ENCODE data around the gene NIM1K. TPM values are rescaled to one million over a fixed set of nuclear protein-coding genes. Genes with fewer than 3 reads are reported as not detected.

NIM1K gene
- total and polyA plus RNA-seq, 2 of the 4 experiments (the other 2 are of a cell fraction): 0.54 to 0.68 TPM

DNA sequence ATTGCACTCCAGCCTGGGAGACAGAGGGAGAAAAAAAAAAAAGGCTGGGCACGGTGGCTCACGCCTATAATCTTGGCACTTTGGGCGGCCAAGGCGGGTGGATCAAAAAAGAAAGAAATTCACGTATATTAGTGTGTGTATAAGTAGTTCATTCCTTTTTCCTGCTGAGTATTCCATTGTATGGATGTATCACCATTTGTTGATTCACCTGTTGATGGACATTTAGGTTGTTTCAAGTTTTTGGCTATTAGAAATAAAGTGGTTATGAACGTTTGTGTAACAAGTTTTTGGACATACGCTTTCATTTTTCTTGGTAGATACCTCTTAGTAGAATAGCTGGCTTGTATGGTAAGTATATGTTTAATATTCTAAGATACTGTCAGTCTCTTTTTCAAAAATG lies 42.8 kb upstream of the NIM1K start:
- H2BK15ac ChIP-seq (ENCODE audit: low read depth, low read length): no peak overlapping the region
- TF ChIP-seq NFE2L2 (IDR thresholded peaks at IDR 0.05; ENCODE audit: low read depth, low read length): no peak
- TF ChIP-seq BHLHE40 (IDR thresholded peaks at IDR 0.05; ENCODE audit: low read depth, low read length): no peak
- TF ChIP-seq, protein P1, sequence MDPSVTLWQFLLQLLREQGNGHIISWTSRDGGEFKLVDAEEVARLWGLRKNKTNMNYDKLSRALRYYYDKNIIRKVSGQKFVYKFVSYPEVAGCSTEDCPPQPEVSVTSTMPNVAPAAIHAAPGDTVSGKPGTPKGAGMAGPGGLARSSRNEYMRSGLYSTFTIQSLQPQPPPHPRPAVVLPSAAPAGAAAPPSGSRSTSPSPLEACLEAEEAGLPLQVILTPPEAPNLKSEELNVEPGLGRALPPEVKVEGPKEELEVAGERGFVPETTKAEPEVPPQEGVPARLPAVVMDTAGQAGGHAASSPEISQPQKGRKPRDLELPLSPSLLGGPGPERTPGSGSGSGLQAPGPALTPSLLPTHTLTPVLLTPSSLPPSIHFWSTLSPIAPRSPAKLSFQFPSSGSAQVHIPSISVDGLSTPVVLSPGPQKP (IDR thresholded peaks at IDR 0.05; ENCODE audit: borderline replicate concordance, low read depth, low read length): no peak
- TF ChIP-seq, protein P2, sequence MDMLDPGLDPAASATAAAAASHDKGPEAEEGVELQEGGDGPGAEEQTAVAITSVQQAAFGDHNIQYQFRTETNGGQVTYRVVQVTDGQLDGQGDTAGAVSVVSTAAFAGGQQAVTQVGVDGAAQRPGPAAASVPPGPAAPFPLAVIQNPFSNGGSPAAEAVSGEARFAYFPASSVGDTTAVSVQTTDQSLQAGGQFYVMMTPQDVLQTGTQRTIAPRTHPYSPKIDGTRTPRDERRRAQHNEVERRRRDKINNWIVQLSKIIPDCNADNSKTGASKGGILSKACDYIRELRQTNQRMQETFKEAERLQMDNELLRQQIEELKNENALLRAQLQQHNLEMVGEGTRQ (IDR thresholded peaks at IDR 0.05; ENCODE audit: low read depth, low read length): no peak
- no peak for TF ChIP-seq CHD1 (IDR thresholded peaks at IDR 0.05; ENCODE audit: low read depth, low read length)
- no peak for TF ChIP-seq CEBPB (IDR thresholded peaks at IDR 0.05; ENCODE audit: low read depth, low read length)
- no peak for TF ChIP-seq RFX5 (IDR thresholded peaks at IDR 0.05; ENCODE audit: low read depth, low read length)
- TF ChIP-seq, protein P3, sequence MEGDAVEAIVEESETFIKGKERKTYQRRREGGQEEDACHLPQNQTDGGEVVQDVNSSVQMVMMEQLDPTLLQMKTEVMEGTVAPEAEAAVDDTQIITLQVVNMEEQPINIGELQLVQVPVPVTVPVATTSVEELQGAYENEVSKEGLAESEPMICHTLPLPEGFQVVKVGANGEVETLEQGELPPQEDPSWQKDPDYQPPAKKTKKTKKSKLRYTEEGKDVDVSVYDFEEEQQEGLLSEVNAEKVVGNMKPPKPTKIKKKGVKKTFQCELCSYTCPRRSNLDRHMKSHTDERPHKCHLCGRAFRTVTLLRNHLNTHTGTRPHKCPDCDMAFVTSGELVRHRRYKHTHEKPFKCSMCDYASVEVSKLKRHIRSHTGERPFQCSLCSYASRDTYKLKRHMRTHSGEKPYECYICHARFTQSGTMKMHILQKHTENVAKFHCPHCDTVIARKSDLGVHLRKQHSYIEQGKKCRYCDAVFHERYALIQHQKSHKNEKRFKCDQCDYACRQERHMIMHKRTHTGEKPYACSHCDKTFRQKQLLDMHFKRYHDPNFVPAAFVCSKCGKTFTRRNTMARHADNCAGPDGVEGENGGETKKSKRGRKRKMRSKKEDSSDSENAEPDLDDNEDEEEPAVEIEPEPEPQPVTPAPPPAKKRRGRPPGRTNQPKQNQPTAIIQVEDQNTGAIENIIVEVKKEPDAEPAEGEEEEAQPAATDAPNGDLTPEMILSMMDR (conservative IDR thresholded peaks at IDR 0.05; ENCODE audit: low read depth, low read length): no peak
- TF ChIP-seq MAZ (IDR thresholded peaks at IDR 0.05; ENCODE audit: borderline replicate concordance, low read depth, low read length): no peak
- no peaks in the 10 kb centered on the region; the same call in 1 of the 2 replicates for H3K4me1 ChIP-seq (ENCODE audit: control insufficient read depth, insufficient read depth, low read length)
- no peak overlapping the region for H2BK20ac ChIP-seq (ENCODE audit: low read depth, low read length)
- ChIA-PET POLR2A (ENCODE audit: unreplicated experiment) (no interaction called here), CTCF (no interaction called here)
- H3K27ac ChIP-seq (ENCODE audit: insufficient read depth, low read length): no peak overlapping the region
- H3K23ac ChIP-seq (ENCODE audit: low read depth, low read length): no peak overlapping the region
- in situ Hi-C loops (cut with MboI; ENCODE audit: low sequenced_read_pairs): no loop called here
- DNase-seq: no peak
- no peak overlapping the region for H3K18ac ChIP-seq (ENCODE audit: low read depth, low read length)
- H4K8ac ChIP-seq (ENCODE audit: low read depth in 2 of 2, low read length in 2 of 2): no peak overlapping the region
- no peak overlapping the region for H2BK5ac ChIP-seq (ENCODE audit: low read depth, low read length, poor library complexity, severe bottlenecking)
- intact Hi-C loops (cut with micrococcal nuclease): no loop called here
- dilution Hi-C loops (cut with HindIII; ENCODE audit: low sequenced_read_pairs, unreplicated experiment): no loop called here
- H2BK120ac ChIP-seq (ENCODE audit: low read depth, low read length): no peak overlapping the region
- no peak overlapping the region for H3K4me2 ChIP-seq (ENCODE audit: low read depth, low read length)
- H3K9me1 ChIP-seq (ENCODE audit: insufficient read depth, low read length): peaks cover 4% of the 10 kb centered on the region
- H4K5ac ChIP-seq (ENCODE audit: low read depth, low read length): no peak overlapping the region
- no peak overlapping the region for H4K91ac ChIP-seq (ENCODE audit: insufficient read depth, low read depth, low read length)
- no TSS peak for BruUV-seq (replicated peaks)
- H2AFZ ChIP-seq (replicated peaks; ENCODE audit: low read length, poor library complexity): no peak overlapping the region
- peaks cover 38 to 61% of the 10 kb centered on the region in 2 experiments for H3K79me1 ChIP-seq (ENCODE audit: low read depth in 1 of 2, low read length in 2 of 2)
- no peak overlapping the region for H3K4ac ChIP-seq (ENCODE audit: low read depth, low read length)
- peaks cover 26% of the 10 kb centered on the region for H4K20me1 ChIP-seq (ENCODE audit: insufficient read depth, low read length)
- no peak overlapping the region for H2AK5ac ChIP-seq (ENCODE audit: low read depth, low read length)
- H2AK9ac ChIP-seq (replicated peaks; ENCODE audit: low read depth, low read length, poor library complexity): no peak overlapping the region
- H3K4me3 ChIP-seq (ENCODE audit: insufficient read depth, low read depth, low read length): no peak overlapping the region
- no peaks in the 10 kb centered on the region for H3K9me3 ChIP-seq (ENCODE audit: control insufficient read depth, insufficient read depth, low read length)
- H3K9ac ChIP-seq (ENCODE audit: low read depth, low read length): no peak overlapping the region
- H3K14ac ChIP-seq (replicated peaks; ENCODE audit: low read depth, low read length): no peak overlapping the region
- ATAC-seq (ENCODE audit: low read depth): no peak
- H3K56ac ChIP-seq (ENCODE audit: extremely low read depth, insufficient read depth, low read length): no peak overlapping the region
- H3K27me3 ChIP-seq (ENCODE audit: control insufficient read depth, insufficient read depth, low read length): no peaks in the 10 kb centered on the region
- no CpG with 5 or more reads among the region's 7 CpGs for WGBS, 2 experiments (ENCODE audit: extremely low coverage in 2 of 2, insufficient read length in 1 of 2)
- peaks cover 16% of the 10 kb centered on the region for H3K36me3 ChIP-seq (ENCODE audit: control insufficient read depth, insufficient read depth, low read length)

Data from IMR-90 (cell line).